ENCODE measurements around the gene PTPRD.

DNA sequence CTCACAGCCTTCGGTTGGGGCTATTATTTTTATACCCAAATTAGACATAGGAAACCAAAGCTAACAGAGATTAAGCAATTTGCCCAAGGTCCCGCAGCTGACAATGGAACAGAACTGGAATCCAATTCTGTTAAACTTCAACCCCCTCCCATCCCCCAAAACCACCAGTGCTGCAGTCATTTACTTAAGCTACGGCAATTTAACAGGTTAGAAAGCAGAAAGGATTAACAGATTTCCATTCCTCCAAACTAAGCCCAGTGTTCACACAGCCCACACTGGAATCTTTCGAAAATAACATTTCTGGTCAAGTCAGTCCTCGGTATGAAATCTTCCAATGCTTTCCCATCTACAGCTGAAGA is 1790.2 kb downstream of the PTPRD start:
- TF ChIP-seq REST (tag by site-specific recombination; IDR thresholded peaks at IDR 0.05) = no peak
- no peak for TF ChIP-seq ZNF704 (tag by site-specific recombination; IDR thresholded peaks at IDR 0.05)
- no peak for TF ChIP-seq PRDM1 (tag by site-specific recombination; IDR thresholded peaks at IDR 0.05)
- no peak for TF ChIP-seq ZNF549 (tag by site-specific recombination; IDR thresholded peaks at IDR 0.05)
- no peak for TF ChIP-seq KLF1 (tag by site-specific recombination; IDR thresholded peaks at IDR 0.05)
- no peak for TF ChIP-seq ZBTB1 (tag by site-specific recombination; IDR thresholded peaks at IDR 0.05)
